ENCODE measurements around the gene PIK3R6.
A peak's percentile ranks its signal among the peaks of the same experiment; 100 is the strongest.

PIK3R6 gene

DNA sequence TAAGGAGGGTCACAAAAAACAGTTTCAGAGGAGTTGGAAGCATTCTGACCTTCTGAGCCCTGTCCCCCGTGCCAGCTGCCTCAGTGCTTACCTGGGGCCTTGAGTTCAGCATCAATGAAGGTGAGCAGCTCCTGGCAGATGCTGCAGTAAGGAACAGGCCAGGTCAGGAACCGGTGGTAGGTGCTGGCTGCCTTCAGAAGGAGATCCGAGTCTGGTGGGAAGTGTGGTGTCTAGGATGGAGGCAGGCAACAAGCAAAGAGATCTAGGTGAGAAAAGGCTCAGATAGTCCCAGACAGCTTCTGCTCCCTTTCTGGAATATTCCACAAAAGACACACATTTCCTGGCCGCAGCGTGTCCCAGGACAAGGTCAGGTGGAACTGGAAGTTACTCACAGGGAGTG lies 37.2 kb upstream of the PIK3R6 start:
- TF ChIP-seq CREB1 (IDR thresholded peaks at IDR 0.05; ENCODE audit: low read depth), result no peak
- TF ChIP-seq FOXM1 (IDR thresholded peaks at IDR 0.05; ENCODE audit: borderline replicate concordance, low read depth), result no peak
- TF ChIP-seq NFIC (IDR thresholded peaks at IDR 0.05), result no peak
- TF ChIP-seq REST (IDR thresholded peaks at IDR 0.05; ENCODE audit: low read depth), result no peak
- TF ChIP-seq RAD21 (IDR thresholded peaks at IDR 0.05; ENCODE audit: low read depth), result no peak
- no peak for TF ChIP-seq TAF1 (IDR thresholded peaks at IDR 0.05; ENCODE audit: low read depth)
- no peak for TF ChIP-seq YY1 (IDR thresholded peaks at IDR 0.05; ENCODE audit: low read depth)

DNA sequence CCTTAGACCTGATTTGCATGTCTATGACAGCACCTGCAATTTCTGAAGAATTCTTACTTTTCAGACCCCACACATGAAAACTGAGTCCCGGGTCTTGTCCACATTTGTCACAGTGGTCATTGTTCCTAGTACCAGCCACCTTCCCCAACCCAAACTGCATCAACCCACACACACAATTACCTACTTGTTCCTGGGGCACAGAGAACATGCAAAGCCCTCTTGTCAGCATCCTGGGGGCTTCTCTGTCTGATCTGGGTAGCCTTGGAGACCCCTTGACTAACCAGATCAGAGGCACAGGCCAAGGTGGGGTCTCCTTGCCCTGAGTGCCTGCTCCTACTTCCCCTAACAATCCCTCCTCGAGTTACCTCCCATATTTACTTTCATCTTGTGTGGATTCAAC lies 36.7 kb upstream of the PIK3R6 start:
- TF ChIP-seq, protein P1, sequence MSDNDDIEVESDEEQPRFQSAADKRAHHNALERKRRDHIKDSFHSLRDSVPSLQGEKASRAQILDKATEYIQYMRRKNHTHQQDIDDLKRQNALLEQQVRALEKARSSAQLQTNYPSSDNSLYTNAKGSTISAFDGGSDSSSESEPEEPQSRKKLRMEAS (IDR thresholded peaks at IDR 0.05), result no peak

DNA sequence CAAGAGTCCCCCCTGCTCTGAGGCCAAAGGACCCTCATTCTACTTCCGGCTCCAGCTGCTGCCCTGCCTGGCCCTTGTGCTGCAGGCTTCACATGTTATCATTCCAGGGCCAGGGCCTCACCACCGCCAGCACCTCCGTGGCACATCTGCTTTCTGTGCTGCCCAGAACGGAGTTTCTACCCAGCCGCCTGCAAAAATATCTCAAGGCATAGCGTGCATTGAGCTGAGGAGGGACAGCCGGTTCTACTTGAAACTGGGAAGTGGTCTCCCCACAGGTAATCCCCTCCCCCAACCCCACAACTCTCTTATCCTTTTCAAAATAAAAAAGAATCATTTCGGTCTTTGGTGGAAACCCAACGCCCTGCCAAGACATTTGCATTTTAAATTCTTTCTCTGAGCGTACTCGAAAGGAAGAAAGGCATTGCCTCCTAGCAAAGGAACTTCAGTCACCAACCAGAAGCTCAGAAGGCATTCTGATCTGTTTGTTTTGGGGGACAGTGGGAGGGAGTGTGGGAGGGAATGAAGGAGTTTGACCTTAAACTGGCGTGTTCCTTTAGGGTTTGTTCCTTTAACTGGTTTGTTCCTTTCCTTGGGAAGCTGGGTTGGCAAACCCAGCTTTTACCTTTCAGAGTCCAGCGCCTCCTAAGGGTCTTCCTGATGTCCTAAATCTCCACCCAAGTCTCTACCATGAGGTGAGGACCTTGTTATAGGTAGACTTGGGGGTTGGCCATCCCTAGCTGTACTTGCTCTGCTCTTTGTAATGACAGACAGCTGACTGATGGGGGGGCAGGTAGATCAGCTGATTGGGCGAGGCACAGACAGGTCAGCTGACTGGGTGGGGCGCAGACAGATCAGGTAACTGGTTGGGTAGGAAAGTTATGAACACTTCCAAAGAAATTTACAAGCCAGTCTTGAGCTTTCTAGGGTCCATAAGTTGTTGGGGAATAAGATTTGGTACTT lies 33.4 kb upstream of the PIK3R6 start:
- TF ChIP-seq, protein P2, sequence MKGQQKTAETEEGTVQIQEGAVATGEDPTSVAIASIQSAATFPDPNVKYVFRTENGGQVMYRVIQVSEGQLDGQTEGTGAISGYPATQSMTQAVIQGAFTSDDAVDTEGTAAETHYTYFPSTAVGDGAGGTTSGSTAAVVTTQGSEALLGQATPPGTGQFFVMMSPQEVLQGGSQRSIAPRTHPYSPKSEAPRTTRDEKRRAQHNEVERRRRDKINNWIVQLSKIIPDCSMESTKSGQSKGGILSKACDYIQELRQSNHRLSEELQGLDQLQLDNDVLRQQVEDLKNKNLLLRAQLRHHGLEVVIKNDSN (IDR thresholded peaks at IDR 0.05), result peak; percentile 81
- TF ChIP-seq TEAD4 (IDR thresholded peaks at IDR 0.05), result no peak

DNA sequence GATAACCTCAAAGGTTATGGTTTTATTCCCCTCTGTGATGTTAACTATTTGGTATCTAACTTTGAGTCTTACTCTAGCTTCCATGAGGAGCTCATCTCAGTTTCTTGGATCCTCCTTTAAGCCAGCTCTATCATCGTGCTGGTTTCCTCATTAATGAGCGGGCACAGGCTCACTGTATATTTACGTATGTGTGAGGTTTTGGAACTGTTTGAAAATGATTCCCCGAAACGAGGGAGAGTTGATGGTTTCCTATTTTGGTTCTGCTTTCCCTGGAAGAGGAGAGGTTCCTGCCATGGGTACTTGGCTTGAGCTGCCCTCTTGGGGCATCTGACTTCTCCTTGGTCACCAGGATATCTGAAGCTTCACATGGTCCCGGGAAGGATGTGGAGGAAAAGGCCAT lies 32.7 kb upstream of the PIK3R6 start:
- TF ChIP-seq ZBTB7A (IDR thresholded peaks at IDR 0.05; ENCODE audit: low read depth) (no peak), EGR1 (IDR thresholded peaks at IDR 0.05) (no peak), REST (IDR thresholded peaks at IDR 0.05; ENCODE audit: low read depth) (no peak), NFIC (IDR thresholded peaks at IDR 0.05) (no peak), EP300 (IDR thresholded peaks at IDR 0.05; ENCODE audit: borderline replicate concordance) (no peak), YY1 (IDR thresholded peaks at IDR 0.05; ENCODE audit: low read depth) (no peak)
- TF ChIP-seq, protein P2 (IDR thresholded peaks at IDR 0.05), result no peak

- TF ChIP-seq REST (IDR thresholded peaks at IDR 0.05; ENCODE audit: low read depth), result no peak
- TF ChIP-seq, protein P2 (IDR thresholded peaks at IDR 0.05), result no peak
- TF ChIP-seq TEAD4 (IDR thresholded peaks at IDR 0.05), result no peak
- TF ChIP-seq, protein P1 (IDR thresholded peaks at IDR 0.05), result no peak
- no peak for TF ChIP-seq YY1 (IDR thresholded peaks at IDR 0.05; ENCODE audit: low read depth)
Measured at GRCh38 chr17:8898636-8899035, 31.2 kb upstream of the PIK3R6 start.

All from Ishikawa (cell line).